ENCODE measurements around the gene HS3ST6. TPM values are rescaled to one million over a fixed set of nuclear protein-coding genes. Genes with fewer than 3 reads are reported as not detected.

The HS3ST6 gene
- total and polyA plus RNA-seq, 2 of the 13 experiments (the other 11 are each of a cell fraction or from before 2014, with no cell fraction given), result not detected

- no peak for TF ChIP-seq FOXP1 (IDR thresholded peaks at IDR 0.05)
- no peak for TF ChIP-seq FOXP1 (CRISPR knock-in tag; IDR thresholded peaks at IDR 0.05)
- TF ChIP-seq MXI1 (IDR thresholded peaks at IDR 0.05; ENCODE audit: borderline replicate concordance, low read depth, low read length), result peak; percentile 49; the same call in 1 of the 3 replicates
- TF ChIP-seq MAF1 (CRISPR knock-in tag; IDR thresholded peaks at IDR 0.05; ENCODE audit: borderline replicate concordance), result no peak
- peak; percentile 26 for TF ChIP-seq ASH2L (IDR thresholded peaks at IDR 0.05; ENCODE audit: insufficient read length, low read depth, low read length)
- no peak for TF ChIP-seq GABPA (IDR thresholded peaks at IDR 0.05; ENCODE audit: low read depth, low read length)
- no peak for TF ChIP-seq GABPA (CRISPR knock-in tag; IDR thresholded peaks at IDR 0.05; ENCODE audit: low read depth)
- TF ChIP-seq ZNF235 (CRISPR knock-in tag; IDR thresholded peaks at IDR 0.05; ENCODE audit: borderline replicate concordance), result no peak
- TF ChIP-seq RBAK (CRISPR knock-in tag; IDR thresholded peaks at IDR 0.05), result no peak
- TF ChIP-seq ZNF225 (CRISPR knock-in tag; IDR thresholded peaks at IDR 0.05), result no peak
- peak; percentile 90 for TF ChIP-seq MYC (CRISPR knock-in tag; IDR thresholded peaks at IDR 0.05; ENCODE audit: borderline replicate concordance)
- TF ChIP-seq CEBPG (CRISPR knock-in tag; IDR thresholded peaks at IDR 0.05), result no peak
- TF ChIP-seq ZFP36 (IDR thresholded peaks at IDR 0.05; ENCODE audit: borderline replicate concordance, low read depth, low read length, partially characterized antibody), result no peak
- peak; percentile 67; the same call in 1 of the 2 replicates for TF ChIP-seq THAP7 (CRISPR knock-in tag; IDR thresholded peaks at IDR 0.05)
- no peak for TF ChIP-seq EZH2 (conservative IDR thresholded peaks at IDR 0.05; ENCODE audit: low read depth, low read length)
- no peak for TF ChIP-seq PCBP1 (IDR thresholded peaks at IDR 0.05; ENCODE audit: borderline replicate concordance, low read depth, low read length)
- peak; percentile 74; the same call in 1 of the 2 replicates for TF ChIP-seq ZNF160 (CRISPR knock-in tag; IDR thresholded peaks at IDR 0.05)
- TF ChIP-seq RERE (CRISPR knock-in tag; IDR thresholded peaks at IDR 0.05; ENCODE audit: low read depth), result 0 out of 2 replicates have a peak, but pooled peaks have one; percentile 28
- no peak for TF ChIP-seq MED8 (CRISPR knock-in tag; IDR thresholded peaks at IDR 0.05; ENCODE audit: insufficient replicate concordance)
- no peak for TF ChIP-seq YEATS2 (CRISPR knock-in tag; IDR thresholded peaks at IDR 0.05; ENCODE audit: borderline replicate concordance)
- no peak for TF ChIP-seq SP1 (IDR thresholded peaks at IDR 0.05)
- peak; percentile 54; the same call in 1 of the 2 replicates for TF ChIP-seq SP1 (CRISPR knock-in tag; IDR thresholded peaks at IDR 0.05)
- no peak for TF ChIP-seq SSRP1 (CRISPR knock-in tag; IDR thresholded peaks at IDR 0.05)
- TF ChIP-seq ZNF629 (CRISPR knock-in tag; conservative IDR thresholded peaks at IDR 0.05), result no peak
- no peak for TF ChIP-seq HHEX (CRISPR knock-in tag; IDR thresholded peaks at IDR 0.05)
- no peak for TF ChIP-seq SP140L (CRISPR knock-in tag; IDR thresholded peaks at IDR 0.05; ENCODE audit: borderline replicate concordance)
- TF ChIP-seq NFIB (CRISPR knock-in tag; IDR thresholded peaks at IDR 0.05; ENCODE audit: borderline replicate concordance), result no peak
Observed at GRCh38 chr16:1929578-1930337, 11.5 kb upstream of the HS3ST6 start (continued).
